Measurements from ENCODE around the gene LGALS3BP. TPM values are rescaled to one million over a fixed set of nuclear protein-coding genes. Genes with fewer than 3 reads are reported as not detected.

The LGALS3BP gene
- total RNA-seq, 1 donor, result 457 TPM

- H3K4me2 ChIP-seq (ENCODE audit: insufficient read depth, low read length), result no peak overlapping the region
Observed at GRCh38 chr17:79006046-79006445, 26.3 kb upstream of the LGALS3BP start.

GRCh38 chr17:79005063-79005861 is 25.5 kb upstream of the LGALS3BP start:
- no peak overlapping the region for H3K4me3 ChIP-seq (ENCODE audit: insufficient read depth, low read length)
- peaks cover 2% of the 10 kb centered on the region for H3K36me3 ChIP-seq (ENCODE audit: insufficient read depth, low read length)
- peaks cover 19% of the 10 kb centered on the region for H3K4me1 ChIP-seq (ENCODE audit: insufficient read depth, low read length)
- H3K27ac ChIP-seq (ENCODE audit: low read depth, low read length), result no peak overlapping the region
- peaks cover 87% of the 10 kb centered on the region for H3K79me2 ChIP-seq (ENCODE audit: insufficient read depth, low read length)
- TF ChIP-seq CTCF (IDR thresholded peaks at IDR 0.05; ENCODE audit: extremely low read depth, low read depth, low read length), result no peak
- H4K20me1 ChIP-seq (ENCODE audit: insufficient read depth, low read length), result peaks cover 64% of the 10 kb centered on the region
- H3K4me2 ChIP-seq (ENCODE audit: insufficient read depth, low read length), result no peak overlapping the region
- H2AFZ ChIP-seq (ENCODE audit: low read length), result no peak overlapping the region
- DNase-seq (ENCODE audit: insufficient read length, low spot score, missing footprints), result peak; percentile 76
- H3K9me3 ChIP-seq (ENCODE audit: low read depth, low read length), result no peaks in the 10 kb centered on the region
- no peaks in the 10 kb centered on the region for H3K27me3 ChIP-seq (ENCODE audit: insufficient read depth, low read length)

More at GRCh38 chr17:79006046-79006445, 26.3 kb upstream of the LGALS3BP start:
- no peaks in the 10 kb centered on the region for H3K27me3 ChIP-seq (ENCODE audit: insufficient read depth, low read length)
- no peak overlapping the region for H3K4me3 ChIP-seq (ENCODE audit: insufficient read depth, low read length)
- H3K79me2 ChIP-seq (ENCODE audit: insufficient read depth, low read length), result peaks cover 79% of the 10 kb centered on the region
- no peak overlapping the region for H2AFZ ChIP-seq (ENCODE audit: low read length)
- H3K9me3 ChIP-seq (ENCODE audit: low read depth, low read length), result no peaks in the 10 kb centered on the region
- DNase-seq (ENCODE audit: insufficient read length, low spot score, missing footprints), result peak; percentile 57
- H3K36me3 ChIP-seq (ENCODE audit: insufficient read depth, low read length), result peaks cover 2% of the 10 kb centered on the region
- TF ChIP-seq CTCF (IDR thresholded peaks at IDR 0.05; ENCODE audit: extremely low read depth, low read depth, low read length), result no peak
- H3K4me1 ChIP-seq (ENCODE audit: insufficient read depth, low read length), result peaks cover 19% of the 10 kb centered on the region
- H3K27ac ChIP-seq (ENCODE audit: low read depth, low read length), result no peak overlapping the region
- peaks cover 58% of the 10 kb centered on the region for H4K20me1 ChIP-seq (ENCODE audit: insufficient read depth, low read length)

GRCh38 chr17:79003661-79004411 is 24.1 kb upstream of the LGALS3BP start:
- Histone ChIP-seq H3K4me2 (ENCODE audit: insufficient read depth, low read length) (no peak overlapping the region), H3K4me3 (ENCODE audit: insufficient read depth, low read length) (no peak overlapping the region), H2AFZ (ENCODE audit: low read length) (no peak overlapping the region), H3K79me2 (ENCODE audit: insufficient read depth, low read length) (peaks cover 90% of the 10 kb centered on the region), H3K27ac (ENCODE audit: low read depth, low read length) (no peak overlapping the region), H3K4me1 (ENCODE audit: insufficient read depth, low read length) (peaks cover 12% of the 10 kb centered on the region), H3K9me3 (ENCODE audit: low read depth, low read length) (no peaks in the 10 kb centered on the region), H4K20me1 (ENCODE audit: insufficient read depth, low read length) (peaks cover 68% of the 10 kb centered on the region), H3K27me3 (ENCODE audit: insufficient read depth, low read length) (no peaks in the 10 kb centered on the region), H3K36me3 (ENCODE audit: insufficient read depth, low read length) (peaks cover 2% of the 10 kb centered on the region)
- DNase-seq (ENCODE audit: insufficient read length, low spot score, missing footprints), result peak; percentile 58
- no peak for TF ChIP-seq CTCF (IDR thresholded peaks at IDR 0.05; ENCODE audit: extremely low read depth, low read depth, low read length)
